ENCODE measurements around the gene FXYD7.

Gene FXYD7

GRCh38 chr19:35159606-35160005 is 16.6 kb downstream of the FXYD7 start:
- Histone ChIP-seq H3K27me3 (replicated peaks) (no peaks in the 10 kb centered on the region), H3K4me3 (ENCODE audit: low read depth, low read length) (no peak overlapping the region), H3K27ac (no peak overlapping the region), H3K36me3 (replicated peaks) (peaks cover 46% of the 10 kb centered on the region)
- in situ Hi-C loops (cut with HindIII; ENCODE audit: low pct_ligation_motif_present, low sequenced_read_pairs): no loop called here
- no peak for DNase-seq
- no peak for TF ChIP-seq CTCF (IDR thresholded peaks at IDR 0.05; ENCODE audit: low read depth, low read length, missing control alignments)

- DNase-seq: no peak
- Histone ChIP-seq H3K27ac (no peak overlapping the region), H3K4me3 (ENCODE audit: low read depth, low read length) (no peak overlapping the region), H3K36me3 (replicated peaks) (peaks cover 58% of the 10 kb centered on the region), H3K27me3 (replicated peaks) (no peaks in the 10 kb centered on the region)
- in situ Hi-C loops (cut with HindIII; ENCODE audit: low pct_ligation_motif_present, low sequenced_read_pairs): no loop called here
- TF ChIP-seq CTCF (IDR thresholded peaks at IDR 0.05; ENCODE audit: low read depth, low read length, missing control alignments): no peak
Observed at GRCh38 chr19:35160629-35161433, 17.8 kb downstream of the FXYD7 start.

- H3K36me3 ChIP-seq (replicated peaks): peaks cover 63% of the 10 kb centered on the region
- no peaks in the 10 kb centered on the region for H3K27me3 ChIP-seq (replicated peaks)
- DNase-seq: no peak
- TF ChIP-seq CTCF (IDR thresholded peaks at IDR 0.05; ENCODE audit: low read depth, low read length, missing control alignments): no peak
- no peak overlapping the region for H3K27ac ChIP-seq
- in situ Hi-C loops (cut with HindIII; ENCODE audit: low pct_ligation_motif_present, low sequenced_read_pairs): no loop called here
- H3K4me3 ChIP-seq (ENCODE audit: low read depth, low read length): no peak overlapping the region
Observed at GRCh38 chr19:35161434-35161743, 18.3 kb downstream of the FXYD7 start.

- H3K36me3 ChIP-seq (replicated peaks): peaks cover 68% of the 10 kb centered on the region
- no peak for TF ChIP-seq CTCF (IDR thresholded peaks at IDR 0.05; ENCODE audit: low read depth, low read length, missing control alignments)
- H3K4me3 ChIP-seq (ENCODE audit: low read depth, low read length): no peak overlapping the region
- DNase-seq: no peak
- H3K27ac ChIP-seq: no peak overlapping the region
- in situ Hi-C loops (cut with HindIII; ENCODE audit: low pct_ligation_motif_present, low sequenced_read_pairs): no loop called here
- no peaks in the 10 kb centered on the region for H3K27me3 ChIP-seq (replicated peaks)
Observed at GRCh38 chr19:35162471-35163326, 19.6 kb downstream of the FXYD7 start.

- Histone ChIP-seq H3K27me3 (replicated peaks) (no peaks in the 10 kb centered on the region), H3K4me3 (ENCODE audit: low read depth, low read length) (no peak overlapping the region), H3K27ac (no peak overlapping the region), H3K36me3 (replicated peaks) (peaks cover 63% of the 10 kb centered on the region)
- no peak for TF ChIP-seq CTCF (IDR thresholded peaks at IDR 0.05; ENCODE audit: low read depth, low read length, missing control alignments)
- no peak for DNase-seq
- in situ Hi-C loops (cut with HindIII; ENCODE audit: low pct_ligation_motif_present, low sequenced_read_pairs): no loop called here
Observed at GRCh38 chr19:35164418-35164817, 21.4 kb downstream of the FXYD7 start.
